ENCODE measurements around the gene DYRK4. TPM values are rescaled to one million over a fixed set of nuclear protein-coding genes. Genes with fewer than 3 reads are reported as not detected.
A peak's percentile ranks its signal among the peaks of the same experiment; 100 is the strongest.

DYRK4 gene
- total RNA-seq, 1 experiment from 2014 or later: 48.5 TPM

DNA sequence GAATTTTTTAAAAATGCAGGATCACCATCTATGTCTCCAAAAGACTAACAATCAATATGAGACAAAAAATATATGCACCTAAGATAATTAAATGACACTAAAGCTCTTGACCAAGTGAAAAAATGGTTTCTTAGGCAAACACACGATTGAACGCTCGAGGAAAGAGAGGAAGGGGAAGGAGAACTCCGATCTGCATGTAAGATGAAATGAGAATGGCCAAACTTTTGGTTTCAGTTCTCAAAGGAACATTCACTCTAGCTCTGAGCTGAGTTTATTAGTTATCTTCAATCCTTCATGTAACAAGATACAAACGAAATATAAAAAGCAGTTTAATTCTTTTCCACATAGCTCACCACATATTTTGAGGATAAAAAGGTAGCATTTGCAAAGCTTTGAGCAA lies 2.8 kb downstream of the DYRK4 start:
- no peak for DNase-seq (ENCODE audit: low read depth)

DNA sequence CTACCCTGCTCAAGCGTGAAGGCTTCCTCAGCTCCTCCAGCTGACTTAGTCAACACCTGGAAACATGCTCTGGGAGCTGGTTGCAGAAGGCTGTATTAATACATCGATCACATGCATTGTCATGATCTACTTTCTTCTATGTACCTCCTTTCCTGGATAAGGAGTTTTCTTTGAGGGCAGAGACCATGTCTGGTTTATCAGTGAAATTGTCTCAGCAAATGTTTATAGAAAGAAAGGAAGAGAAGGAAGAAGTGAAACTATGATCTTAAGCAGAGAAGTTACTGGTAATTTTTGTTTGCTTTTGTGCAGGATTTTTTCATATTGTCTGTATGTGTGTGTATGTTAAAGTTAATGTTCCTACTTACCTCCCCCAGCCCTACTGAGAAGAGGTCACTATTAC lies 4.5 kb downstream of the DYRK4 start:
- DNase-seq (ENCODE audit: low read depth): no peak

DNA sequence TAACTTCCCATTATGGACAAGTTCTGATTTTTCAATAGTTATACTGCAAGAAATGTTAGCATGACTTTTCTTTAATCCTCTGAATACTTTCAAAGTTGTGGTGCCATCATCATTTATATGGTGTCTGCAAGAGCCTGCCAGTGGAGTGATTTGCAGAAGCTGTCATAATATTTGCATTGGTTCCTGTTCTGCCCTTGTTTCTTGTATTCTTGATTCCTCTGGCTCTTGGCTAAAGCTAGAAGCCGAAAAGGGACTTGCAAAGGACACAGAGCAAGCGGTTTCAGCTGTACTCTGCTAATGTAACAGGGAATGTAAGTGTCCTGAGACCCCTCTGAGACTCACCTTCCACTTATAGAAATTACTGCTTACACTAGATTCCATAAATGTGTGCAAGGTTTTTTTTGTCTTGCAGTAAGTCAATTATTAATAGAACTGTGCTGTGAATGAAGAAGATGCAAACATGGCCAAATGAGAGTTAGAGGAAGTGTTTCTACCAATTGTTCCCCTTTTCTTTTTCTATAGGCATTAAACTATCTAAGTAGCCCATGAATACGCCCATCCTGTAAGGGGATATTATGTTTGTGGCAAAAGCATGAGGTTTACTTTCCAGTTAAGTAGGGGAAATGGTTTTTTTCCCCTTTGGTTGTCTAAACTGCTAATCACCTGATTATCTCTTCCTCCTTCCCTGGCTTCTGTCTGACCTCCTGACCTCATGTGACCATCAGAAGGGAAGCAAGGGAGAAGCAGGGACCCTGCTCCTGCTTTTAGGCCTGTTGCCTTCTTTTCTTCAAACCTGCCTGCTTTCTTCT lies 5.3 kb downstream of the DYRK4 start:
- DNase-seq (ENCODE audit: low read depth): no peak

DNA sequence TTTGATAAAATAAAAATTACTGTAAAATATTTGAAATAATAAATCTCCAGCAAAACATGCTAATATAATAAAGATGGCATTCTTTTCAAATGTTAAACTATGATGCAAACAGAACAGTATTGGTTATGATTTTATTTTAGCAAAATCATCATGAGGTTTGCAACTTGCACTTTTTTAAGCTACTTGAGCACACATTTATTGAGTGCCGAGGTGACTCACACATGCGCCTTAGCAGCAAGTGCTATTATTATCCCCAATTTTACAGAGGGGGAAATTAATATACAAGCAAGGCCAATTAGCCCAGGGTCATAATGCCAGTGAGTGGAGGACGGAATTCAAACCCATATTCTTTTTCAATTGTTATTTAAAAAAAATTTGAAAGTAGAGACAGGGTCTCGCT lies 7.3 kb downstream of the DYRK4 start:
- DNase-seq (ENCODE audit: low read depth): no peak

DNA sequence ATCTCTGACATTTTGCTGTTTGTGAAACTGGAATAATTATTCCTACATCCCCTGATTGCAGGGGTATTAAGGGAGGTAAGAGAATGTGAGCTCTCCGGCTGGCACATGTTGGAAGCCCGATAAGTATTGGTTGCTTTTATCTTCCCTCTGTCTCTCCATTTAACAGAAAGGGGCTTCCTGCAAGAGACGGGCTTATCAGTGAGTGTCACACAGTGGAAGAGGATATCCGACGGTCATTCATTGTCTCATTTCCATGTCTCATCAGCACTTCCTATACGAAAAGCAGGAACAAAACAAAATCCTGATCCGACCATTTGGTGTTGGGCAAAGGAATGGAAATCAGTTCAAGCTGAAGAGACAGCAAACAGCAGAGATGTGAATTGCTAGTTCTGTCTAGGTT lies 10.7 kb downstream of the DYRK4 start:
- no peak for DNase-seq (ENCODE audit: low read depth)

GRCh38 chr12:4579305-4580102 lies 17.5 kb downstream of the DYRK4 start:
- peak; percentile 13 for DNase-seq (ENCODE audit: low read depth)

GRCh38 chr12:4580281-4580688 lies 18.3 kb downstream of the DYRK4 start:
- DNase-seq (ENCODE audit: low read depth): no peak

DNA sequence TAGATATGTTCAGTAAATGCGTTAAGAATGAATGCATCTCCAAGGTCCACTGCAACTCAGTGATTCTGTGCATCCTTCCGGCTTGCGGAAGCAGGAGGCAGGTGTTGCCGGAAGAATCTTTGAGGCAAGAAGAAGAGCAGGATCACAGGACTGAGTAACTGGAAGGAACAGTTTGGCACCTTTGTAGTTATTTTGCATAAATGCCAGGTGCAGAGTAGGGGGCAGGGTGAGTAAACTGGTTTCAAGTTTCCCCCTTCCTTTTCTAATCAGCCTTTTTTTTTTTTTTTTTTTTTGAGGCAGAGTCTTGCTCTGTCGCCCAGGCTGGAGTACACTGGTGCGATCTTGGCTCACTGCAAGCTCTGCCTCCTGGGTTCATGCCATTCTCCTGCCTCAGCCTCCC lies 22.3 kb downstream of the DYRK4 start:
- no peak for DNase-seq (ENCODE audit: low read depth)

DNA sequence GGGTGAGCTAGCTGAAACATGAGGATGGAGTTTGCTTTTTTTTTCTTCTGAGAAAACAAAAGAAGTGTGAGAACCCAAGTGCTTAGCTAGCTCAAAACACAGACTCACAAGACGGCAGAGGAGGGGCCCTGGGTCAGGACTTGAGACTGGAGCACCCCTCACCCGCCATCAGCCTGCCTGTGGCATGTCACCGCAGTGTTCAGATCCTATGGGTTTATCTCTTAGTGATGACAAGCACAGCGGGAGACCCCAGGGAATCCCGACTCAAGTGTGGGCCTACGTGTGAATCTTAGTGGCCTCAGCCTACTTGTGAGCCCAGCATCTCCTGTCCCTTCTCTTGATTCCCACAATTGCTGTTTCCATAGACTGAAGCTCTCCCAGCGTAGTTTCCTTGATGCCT lies 22.9 kb downstream of the DYRK4 start:
- DNase-seq (ENCODE audit: low read depth): no peak

GRCh38 chr12:4586500-4586899 lies 24.5 kb downstream of the DYRK4 start:
- no peak for DNase-seq (ENCODE audit: low read depth)

- DNase-seq (ENCODE audit: low read depth): peak; percentile 6
Measured at GRCh38 chr12:4587108-4587507, 25.1 kb downstream of the DYRK4 start.

- DNase-seq (ENCODE audit: low read depth): no peak
Measured at GRCh38 chr12:4588916-4589315, 26.9 kb downstream of the DYRK4 start.

GRCh38 chr12:4589941-4590340 lies 27.9 kb downstream of the DYRK4 start:
- no peak for DNase-seq (ENCODE audit: low read depth)

DNA sequence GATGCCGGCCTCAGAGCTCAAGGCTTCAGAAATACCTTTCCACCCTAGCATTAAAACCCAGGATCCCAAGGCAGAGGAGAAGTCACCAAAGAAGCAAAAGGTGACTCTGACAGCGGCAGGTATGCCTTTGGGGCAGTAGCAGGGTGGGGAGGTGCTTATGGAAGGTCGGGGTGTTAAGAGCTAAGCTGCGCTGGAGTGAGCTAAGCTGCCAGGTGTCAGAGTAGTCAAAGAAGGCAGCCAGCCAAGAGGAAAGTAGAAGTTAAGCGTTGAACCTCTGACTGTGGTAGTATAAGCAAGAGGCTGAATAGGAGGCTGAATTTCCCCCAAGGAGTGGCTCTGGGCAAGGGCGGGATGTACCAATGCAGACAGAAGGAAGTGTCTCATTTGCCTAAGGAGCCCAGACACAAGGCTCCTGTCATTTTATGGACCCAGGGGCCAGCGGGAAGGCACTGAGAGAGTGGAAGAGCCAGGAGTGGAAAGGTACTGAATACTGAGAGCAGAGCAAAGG lies 29.2 kb downstream of the DYRK4 start:
- no peak for DNase-seq (ENCODE audit: low read depth)

- DNase-seq (ENCODE audit: low read depth): no peak
Measured at GRCh38 chr12:4595881-4596280, 33.9 kb downstream of the DYRK4 start.

DNA sequence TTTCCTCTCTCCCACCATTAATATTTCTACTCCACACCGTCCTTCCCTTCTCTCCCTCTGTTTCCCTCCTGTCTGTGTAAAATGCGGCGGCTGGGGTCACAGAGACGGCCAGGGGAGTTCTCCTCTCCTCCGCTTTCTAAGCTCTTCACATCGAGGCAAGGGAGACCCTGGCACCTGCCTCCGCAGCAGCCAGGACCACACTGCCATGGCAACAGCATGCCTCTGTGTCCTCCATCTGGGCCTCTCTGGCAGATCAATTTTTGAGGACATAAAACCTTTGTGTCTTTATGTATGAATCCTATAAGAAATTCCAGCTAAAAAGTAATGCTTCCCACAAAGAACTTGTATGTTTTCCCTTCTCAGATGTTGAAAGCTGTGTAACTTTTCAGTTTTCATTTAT lies 41.4 kb downstream of the DYRK4 start:
- no peak for DNase-seq (ENCODE audit: low read depth)

- no peak for DNase-seq (ENCODE audit: low read depth)
Measured at GRCh38 chr12:4603946-4604345, 41.9 kb downstream of the DYRK4 start.

DNA sequence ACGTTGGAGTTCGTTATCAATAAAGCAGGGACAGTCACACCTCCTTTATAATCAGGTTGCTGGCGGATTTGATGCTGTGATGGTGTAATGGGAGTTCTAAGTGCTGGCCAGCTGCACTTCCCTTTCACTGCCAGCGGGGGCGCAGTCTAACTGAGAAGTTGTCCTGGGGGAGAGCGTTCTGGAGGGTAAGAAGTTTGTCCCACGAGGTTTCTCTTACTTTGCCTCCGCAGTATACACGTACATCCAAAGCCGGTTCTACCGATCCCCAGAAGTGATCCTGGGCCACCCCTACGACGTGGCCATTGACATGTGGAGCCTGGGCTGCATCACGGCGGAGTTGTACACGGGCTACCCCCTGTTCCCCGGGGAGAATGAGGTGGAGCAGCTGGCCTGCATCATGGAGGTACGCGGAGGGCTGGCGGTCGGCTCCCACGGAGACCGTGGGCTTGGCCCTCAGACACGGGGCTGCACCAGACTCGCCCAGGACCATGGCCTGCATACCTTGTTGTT lies 42.7 kb downstream of the DYRK4 start:
- peak; percentile 89 for DNase-seq (ENCODE audit: low read depth)

- no peak for DNase-seq (ENCODE audit: low read depth)
Measured at GRCh38 chr12:4607056-4607455, 45.0 kb downstream of the DYRK4 start.

DNA sequence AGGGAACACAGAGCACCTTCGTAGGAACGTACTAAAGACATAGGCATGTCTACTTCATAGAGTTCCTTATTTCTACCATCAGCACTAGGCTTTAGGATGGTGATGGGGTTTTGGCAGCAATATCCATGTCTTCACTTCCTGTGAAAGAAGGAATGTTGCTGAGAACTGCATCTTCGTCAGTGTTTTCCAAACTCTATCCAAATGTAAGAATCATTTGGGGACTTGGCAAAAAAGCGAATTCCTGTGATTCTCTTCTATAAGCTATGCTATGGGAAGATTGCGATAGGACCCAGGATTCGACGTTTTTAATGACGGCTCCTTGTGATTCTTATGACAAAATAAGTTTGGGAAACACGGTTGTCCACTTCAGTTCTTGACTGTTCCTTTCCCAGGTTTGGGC lies 47.1 kb downstream of the DYRK4 start:
- no peak for DNase-seq (ENCODE audit: low read depth)

DNA sequence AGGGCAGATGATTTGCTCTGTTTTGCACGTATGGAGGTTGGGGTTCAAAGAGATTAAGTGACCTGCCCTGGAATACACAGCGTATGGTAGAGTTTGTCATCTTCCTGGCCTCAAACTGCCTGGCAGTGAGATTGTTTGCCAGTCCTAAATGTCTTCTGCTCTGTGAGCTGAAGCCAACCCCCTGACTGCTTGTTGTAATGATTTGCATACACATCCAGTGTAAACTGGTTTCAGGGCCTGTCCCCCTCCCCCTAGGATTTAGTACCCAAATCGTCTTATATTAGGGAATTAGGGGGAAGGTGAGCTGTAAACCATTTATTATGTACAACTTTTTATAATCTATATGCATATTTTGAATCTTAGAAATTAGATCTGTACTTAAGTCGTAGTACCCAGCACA lies 48.5 kb downstream of the DYRK4 start:
- no peak for DNase-seq (ENCODE audit: low read depth)

GRCh38 chr12:4615667-4616066 lies 53.7 kb downstream of the DYRK4 start:
- DNase-seq (ENCODE audit: low read depth): no peak

- DNase-seq (ENCODE audit: low read depth): no peak
Measured at GRCh38 chr12:4621511-4621910, 59.5 kb downstream of the DYRK4 start.

All from Daoy (cell line).